Activated CD4-positive, CD25-positive, alpha-beta regulatory T cell (primary cell): ENCODE measurements around the gene FIBCD1.

ENCODE experiments used
- DNase-seq, 4 experiments: peaks; one replicate each; lab custom pipeline; 2025; lab: John Stamatoyannopoulos, UW

The FIBCD1 gene

GRCh38 chr9:130879863-130880411 lies 59.1 kb downstream of the FIBCD1 start:
- DNase-seq, result no peak

GRCh38 chr9:130878295-130878694 lies 60.8 kb downstream of the FIBCD1 start:
- no peak for DNase-seq

- no peak for DNase-seq
Observed at GRCh38 chr9:130877300-130877699, 61.7 kb downstream of the FIBCD1 start.

- no peak for DNase-seq
Observed at GRCh38 chr9:130874783-130875182, 64.3 kb downstream of the FIBCD1 start.

GRCh38 chr9:130873966-130874365 lies 65.1 kb downstream of the FIBCD1 start:
- no peak for DNase-seq

- no peak for DNase-seq
Observed at GRCh38 chr9:130872912-130873503, 66.0 kb downstream of the FIBCD1 start.

GRCh38 chr9:130872508-130872907 lies 66.5 kb downstream of the FIBCD1 start:
- no peak for DNase-seq

- DNase-seq, result no peak
Observed at GRCh38 chr9:130872093-130872492, 67.0 kb downstream of the FIBCD1 start.

- no peak for DNase-seq
Observed at GRCh38 chr9:130871395-130872062, 67.5 kb downstream of the FIBCD1 start.

GRCh38 chr9:130870491-130871381 lies 68.3 kb downstream of the FIBCD1 start:
- DNase-seq, result no peak

GRCh38 chr9:130869250-130869649 lies 69.8 kb downstream of the FIBCD1 start:
- DNase-seq, result no peak

GRCh38 chr9:130868230-130868629 lies 70.8 kb downstream of the FIBCD1 start:
- DNase-seq, result no peak

GRCh38 chr9:130867556-130867955 lies 71.5 kb downstream of the FIBCD1 start:
- no peak for DNase-seq

GRCh38 chr9:130866474-130866965 lies 72.5 kb downstream of the FIBCD1 start:
- DNase-seq, result peak in 2 of 4 experiments; percentile 11 to 13

- DNase-seq, result no peak
Observed at GRCh38 chr9:130865921-130866320, 73.1 kb downstream of the FIBCD1 start.

GRCh38 chr9:130864541-130864940 lies 74.5 kb downstream of the FIBCD1 start:
- no peak for DNase-seq

GRCh38 chr9:130862747-130863146 lies 76.3 kb downstream of the FIBCD1 start:
- no peak for DNase-seq

- DNase-seq, result no peak
Observed at GRCh38 chr9:130862217-130862616, 76.8 kb downstream of the FIBCD1 start.

- DNase-seq, result no peak
Observed at GRCh38 chr9:130861372-130862180, 77.5 kb downstream of the FIBCD1 start.

GRCh38 chr9:130860458-130861316 lies 78.4 kb downstream of the FIBCD1 start:
- no peak for DNase-seq
